BLaER1 (cell line): ENCODE results near the gene CEBPB.
"Not testable (repeated sequence)": the region's sequence is repeated elsewhere in the genome, so short reads cannot be mapped to it uniquely, and the experiment has no call there.

Experiments
- H3K27ac ChIP-seq: shearing (Covaris generic); formaldehyde crosslinking; 2 replicates; pipeline ENCODE4 v1.8.1; 2022
- H3K27me3 ChIP-seq: shearing (Covaris generic); formaldehyde crosslinking; 2 replicates; pipeline ENCODE4 v1.8.1; 2022
- H3K36me3 ChIP-seq: shearing (Covaris generic); formaldehyde crosslinking; 2 replicates; pipeline ENCODE4 v1.8.1; 2022
- H3K4me1 ChIP-seq: shearing (Covaris generic); formaldehyde crosslinking; 2 replicates; pipeline ENCODE4 v1.8.1; 2022
- H3K4me2 ChIP-seq: shearing (Covaris generic); formaldehyde crosslinking; 2 replicates; pipeline ENCODE4 v1.8.1; 2022
- H3K4me3 ChIP-seq: shearing (Covaris generic); formaldehyde crosslinking; 2 replicates; pipeline ENCODE4 v1.8.1; 2022
- H3K9ac ChIP-seq: shearing (Covaris generic); formaldehyde crosslinking; 2 replicates; pipeline ENCODE4 v1.8.1; 2022
- H3K9me3 ChIP-seq: shearing (Covaris generic); formaldehyde crosslinking; 2 replicates; pipeline ENCODE4 v1.8.1; 2022
- H4K20me1 ChIP-seq: shearing (Covaris generic); formaldehyde crosslinking; 2 replicates; pipeline ENCODE4 v1.8.1; 2022
- Cebpa-rat ChIP-seq: shearing (Covaris generic); IDR thresholded peaks from 2 replicates; pipeline ENCODE4 v1.8.1; 2022

Gene CEBPB

DNA sequence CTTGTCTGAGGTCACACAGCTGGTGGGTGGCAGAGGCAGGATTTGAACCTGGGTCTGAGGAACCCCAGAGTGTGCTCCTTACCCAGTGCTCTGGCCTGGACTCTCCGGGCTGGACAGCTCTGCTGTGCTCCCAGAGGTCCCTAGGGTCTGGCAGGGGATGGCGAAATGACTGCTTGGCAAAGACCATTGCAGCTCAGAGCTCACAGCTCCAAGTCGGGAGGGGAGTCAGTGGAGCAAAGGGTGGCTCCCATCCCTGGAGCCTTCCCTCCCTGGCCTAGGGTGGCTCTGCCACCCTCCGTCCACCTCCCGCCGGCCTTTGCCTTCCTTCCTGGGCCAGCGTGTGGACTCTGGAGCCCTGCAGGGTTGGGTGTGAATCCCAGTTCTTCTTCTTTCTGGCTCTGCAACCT lies 17.5 kb downstream of the CEBPB start:
- Histone ChIP-seq H3K4me3 (no peak overlapping the region), H3K9me3 (peaks cover 12% of the 10 kb centered on the region), H3K4me1 (peaks cover 16% of the 10 kb centered on the region), H3K36me3 (no peaks in the 10 kb centered on the region), H3K9ac (no peak overlapping the region), H4K20me1 (no peaks in the 10 kb centered on the region), H3K27me3 (no peaks in the 10 kb centered on the region), H3K27ac (no peak overlapping the region), H3K4me2 (no peak overlapping the region)
- TF ChIP-seq Cebpa-rat: no peak

DNA sequence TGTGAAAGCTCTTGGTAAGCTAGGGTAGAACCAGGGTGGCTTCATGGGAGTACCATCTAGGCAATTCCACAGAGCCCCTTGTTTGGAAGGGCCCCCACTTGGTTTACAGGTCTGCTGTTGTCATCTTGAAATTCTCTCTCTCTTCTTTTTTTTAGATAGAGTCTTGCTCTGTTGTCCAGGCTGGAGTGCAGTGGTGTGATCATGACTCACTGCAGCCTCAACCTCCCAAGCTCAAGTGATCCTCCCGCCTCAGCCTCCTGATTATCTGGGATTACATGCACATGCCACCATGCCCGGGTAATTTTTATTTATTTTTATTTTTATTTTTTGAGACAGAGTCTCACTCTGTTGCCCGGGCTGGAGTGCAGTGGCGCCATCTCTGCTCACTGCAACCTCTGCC lies 18.2 kb downstream of the CEBPB start:
- H3K9me3 ChIP-seq, H4K20me1 ChIP-seq, H3K27me3 ChIP-seq: not testable (repeated sequence)

DNA sequence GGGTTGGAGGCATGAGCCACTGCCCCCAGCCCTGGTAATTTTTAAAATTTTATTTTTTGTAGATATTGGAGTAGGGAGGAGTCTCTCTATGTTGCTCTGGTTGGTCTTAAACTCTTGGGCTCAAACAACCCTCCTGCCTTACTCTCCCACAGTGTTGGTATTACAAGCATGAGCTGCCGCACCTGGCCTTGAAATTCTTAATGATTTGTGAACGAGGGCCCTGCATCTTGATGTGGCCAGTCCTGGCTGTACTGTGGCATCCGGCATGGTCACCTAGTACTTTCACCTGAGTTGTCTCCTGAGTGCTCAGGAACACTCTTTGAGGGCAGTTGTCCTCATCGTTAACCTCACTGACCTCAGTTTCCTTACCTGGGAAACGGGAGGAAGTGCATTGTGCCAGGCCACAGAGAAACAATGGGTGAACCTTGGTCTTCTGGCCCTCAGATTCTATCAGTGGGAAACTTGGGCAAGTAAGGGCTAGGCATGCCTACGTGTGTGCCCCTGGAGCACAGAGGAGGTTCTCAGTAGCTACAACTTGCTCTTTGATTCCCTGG lies 19.5 kb downstream of the CEBPB start:
- Histone ChIP-seq H3K27me3 (no peaks in the 10 kb centered on the region), H3K9me3 (no peaks in the 10 kb centered on the region), H3K4me2 (no peak overlapping the region), H3K9ac (no peak overlapping the region), H3K4me3 (no peak overlapping the region), H4K20me1 (no peaks in the 10 kb centered on the region), H3K27ac (no peak overlapping the region), H3K36me3 (no peaks in the 10 kb centered on the region), H3K4me1 (peaks cover 27% of the 10 kb centered on the region)
- no peak for TF ChIP-seq Cebpa-rat

More for the DNA sequence above, 18.2 kb downstream of the CEBPB start:
- H3K36me3 ChIP-seq, H3K4me3 ChIP-seq, H3K9ac ChIP-seq, H3K27ac ChIP-seq, H3K4me2 ChIP-seq: not testable (repeated sequence)
- peaks cover 20% of the 10 kb centered on the region for H3K4me1 ChIP-seq

DNA sequence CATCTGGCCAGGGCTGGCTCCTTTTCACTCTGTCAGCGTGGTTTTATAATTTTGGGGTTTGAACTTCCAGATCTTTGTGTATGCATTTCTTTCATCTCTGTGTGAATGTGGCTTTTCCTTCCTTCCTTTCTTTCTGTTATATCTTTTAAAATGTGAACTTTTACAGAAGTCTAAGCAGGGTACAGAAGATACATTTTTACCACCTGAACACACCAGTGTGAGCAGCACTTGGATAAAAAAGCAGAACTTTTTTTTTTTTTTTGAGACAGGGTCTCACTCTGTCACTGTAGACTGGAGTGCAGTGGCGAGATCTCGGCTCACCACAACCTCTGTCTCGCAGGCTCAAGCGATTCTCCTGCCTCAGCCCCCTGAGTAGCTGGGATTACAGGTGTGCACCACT lies 20.5 kb downstream of the CEBPB start:
- Histone ChIP-seq H3K27ac (no peak overlapping the region), H3K4me3 (no peak overlapping the region), H3K27me3 (no peaks in the 10 kb centered on the region), H4K20me1 (no peaks in the 10 kb centered on the region), H3K4me2 (peak overlapping the region; percentile 44), H3K4me1 (peaks cover 34% of the 10 kb centered on the region), H3K9ac (no peak overlapping the region), H3K36me3 (no peaks in the 10 kb centered on the region), H3K9me3 (no peaks in the 10 kb centered on the region)
- TF ChIP-seq Cebpa-rat: no peak

DNA sequence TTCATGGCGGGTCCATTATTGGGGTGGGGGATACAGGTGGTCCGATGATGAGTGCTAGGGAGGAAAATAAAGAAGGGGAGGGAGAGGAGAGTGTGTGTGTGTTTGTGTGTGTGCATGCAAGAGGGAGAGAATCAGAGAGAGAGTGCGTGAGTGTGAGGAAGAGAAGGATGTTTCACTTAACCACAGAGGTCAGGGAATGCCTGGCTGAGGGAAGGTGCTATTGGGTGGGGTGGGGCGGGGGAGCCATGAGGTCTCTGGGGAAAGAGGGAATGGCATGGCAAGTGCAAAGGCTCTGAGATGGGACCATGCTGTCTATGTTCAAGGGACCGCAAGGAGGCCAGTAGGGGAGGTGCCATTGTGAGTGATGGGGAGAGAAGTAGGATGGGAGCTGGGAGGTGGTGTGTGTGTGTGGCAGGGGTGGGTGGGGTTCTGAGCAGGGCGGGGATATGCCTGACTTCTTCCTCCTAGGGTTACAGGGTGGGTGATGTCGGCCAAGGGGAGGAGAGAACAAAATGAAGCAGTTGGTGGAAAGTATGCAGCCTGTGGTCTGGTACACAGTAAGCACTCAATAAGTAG lies 23.0 kb downstream of the CEBPB start:
- Histone ChIP-seq H3K27ac (no peak overlapping the region), H3K4me3 (no peak overlapping the region), H3K27me3 (no peaks in the 10 kb centered on the region), H3K4me2 (peak overlapping the region; percentile 19; the same call in 1 of the 2 replicates), H3K9ac (no peak overlapping the region), H3K4me1 (peaks cover 45% of the 10 kb centered on the region), H3K9me3 (no peaks in the 10 kb centered on the region), H4K20me1 (no peaks in the 10 kb centered on the region), H3K36me3 (no peaks in the 10 kb centered on the region)
- no peak for TF ChIP-seq Cebpa-rat

DNA sequence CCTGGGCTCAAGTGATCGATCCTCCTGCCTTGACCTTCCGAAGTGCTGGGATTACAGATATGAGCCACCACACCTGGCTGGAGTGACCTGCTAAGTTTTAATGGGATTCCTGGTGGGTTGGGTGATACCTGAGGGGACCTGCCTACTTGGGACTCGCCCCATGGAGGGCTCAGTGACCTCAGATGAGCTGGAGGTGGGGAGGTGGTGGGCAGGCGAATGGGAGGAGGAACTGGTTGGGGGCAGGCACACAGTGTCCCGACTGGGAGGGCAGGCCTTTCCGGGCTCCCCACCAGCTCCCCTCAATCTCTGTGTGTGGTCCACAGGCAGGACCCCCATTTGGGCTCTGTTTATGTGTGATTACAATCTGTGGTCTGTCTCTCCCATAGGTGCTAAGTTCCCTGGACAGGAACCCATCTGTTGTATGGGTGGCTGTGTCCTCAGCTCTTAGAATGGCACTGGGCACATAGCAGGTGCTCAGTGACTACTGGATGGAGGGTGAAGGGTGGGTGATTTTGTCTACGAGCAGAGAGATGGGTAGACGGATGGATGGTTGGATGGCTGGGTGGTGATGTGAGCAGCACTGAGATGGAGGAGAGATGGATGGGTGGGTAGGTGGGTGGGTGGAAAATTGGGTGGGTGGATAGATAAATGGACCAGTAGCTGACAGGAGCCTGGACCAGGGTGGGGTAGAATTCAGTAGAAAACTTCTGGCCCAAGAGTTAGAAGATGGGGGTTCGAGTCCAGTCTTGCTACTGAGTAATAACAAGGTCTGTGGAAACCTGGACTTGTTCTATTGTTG lies 23.8 kb downstream of the CEBPB start:
- H3K36me3 ChIP-seq: no peaks in the 10 kb centered on the region
- no peak overlapping the region for H3K9ac ChIP-seq
- H3K27me3 ChIP-seq: no peaks in the 10 kb centered on the region
- peaks cover 52% of the 10 kb centered on the region for H3K4me1 ChIP-seq
- H3K9me3 ChIP-seq: no peaks in the 10 kb centered on the region; the same call in 1 of the 2 replicates
- H3K27ac ChIP-seq: no peak overlapping the region
- no peak overlapping the region for H3K4me3 ChIP-seq
- H3K4me2 ChIP-seq: no peak overlapping the region
- no peaks in the 10 kb centered on the region for H4K20me1 ChIP-seq
- TF ChIP-seq Cebpa-rat: no peak

DNA sequence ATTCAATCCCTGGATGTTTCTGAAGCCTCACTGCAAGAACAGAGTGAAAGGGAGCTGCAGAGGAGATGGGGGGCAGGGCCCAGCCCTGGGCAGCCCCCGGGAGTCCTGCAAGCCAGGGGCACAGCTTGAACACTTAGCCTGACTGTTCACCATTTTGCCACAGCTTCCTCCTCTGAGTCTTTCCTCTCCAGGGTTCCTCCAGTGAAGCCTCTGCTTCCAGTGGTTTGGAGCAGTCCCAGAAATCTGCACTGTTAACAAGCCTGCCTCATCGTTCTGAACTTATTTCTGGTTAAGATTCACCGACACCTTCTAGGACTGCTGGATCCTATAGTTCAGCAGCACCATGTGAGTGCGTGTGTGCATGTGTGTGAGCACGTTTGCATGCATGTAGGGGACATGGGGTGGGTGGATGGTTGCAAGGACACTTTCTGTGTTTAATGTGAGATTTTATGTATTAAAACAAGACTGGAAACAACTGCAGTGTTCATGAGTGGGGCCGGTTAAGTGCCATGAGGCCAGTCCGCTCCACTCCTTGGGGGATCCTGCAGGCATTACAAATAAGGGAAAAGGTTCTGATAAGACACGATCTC lies 24.6 kb downstream of the CEBPB start:
- Histone ChIP-seq H3K9ac (no peak overlapping the region), H3K27ac (no peak overlapping the region), H3K36me3 (no peaks in the 10 kb centered on the region), H3K4me3 (no peak overlapping the region), H3K9me3 (peaks cover 4% of the 10 kb centered on the region; the same call in 1 of the 2 replicates), H3K4me2 (0 out of 2 replicates have a peak overlapping the region, but pooled peaks have one; percentile 26), H3K27me3 (no peaks in the 10 kb centered on the region), H4K20me1 (no peaks in the 10 kb centered on the region), H3K4me1 (peaks cover 52% of the 10 kb centered on the region)
- no peak for TF ChIP-seq Cebpa-rat

DNA sequence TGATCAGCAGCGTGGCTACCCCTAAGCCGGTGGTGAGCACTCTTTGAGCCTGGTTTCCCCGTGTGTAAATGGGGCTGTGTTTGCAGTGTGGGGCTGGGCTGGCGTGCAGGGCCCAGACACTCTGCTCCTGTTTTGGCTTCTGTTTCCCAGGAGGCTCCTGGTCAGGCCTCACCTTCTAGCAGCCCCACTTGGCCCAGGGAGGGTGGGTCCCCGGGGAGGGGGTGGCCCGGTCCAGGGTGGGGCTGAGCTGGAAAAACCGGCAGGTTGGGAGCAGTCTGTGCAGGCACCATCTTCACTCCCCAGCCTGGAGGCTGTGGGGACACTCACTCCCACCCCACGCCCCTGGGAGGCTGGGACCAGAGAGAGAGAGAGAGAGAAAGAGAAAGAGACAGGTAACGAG lies 25.3 kb downstream of the CEBPB start:
- H3K4me1 ChIP-seq: peaks cover 47% of the 10 kb centered on the region
- H3K9ac ChIP-seq: no peak overlapping the region
- H3K27me3 ChIP-seq: no peaks in the 10 kb centered on the region
- peaks cover 4% of the 10 kb centered on the region; the same call in 1 of the 2 replicates for H3K9me3 ChIP-seq
- peak overlapping the region; percentile 70; the same call in 1 of the 2 replicates for H3K4me2 ChIP-seq
- H4K20me1 ChIP-seq: no peaks in the 10 kb centered on the region
- no peak overlapping the region for H3K4me3 ChIP-seq
- TF ChIP-seq Cebpa-rat: no peak
- no peaks in the 10 kb centered on the region for H3K36me3 ChIP-seq
- no peak overlapping the region for H3K27ac ChIP-seq

DNA sequence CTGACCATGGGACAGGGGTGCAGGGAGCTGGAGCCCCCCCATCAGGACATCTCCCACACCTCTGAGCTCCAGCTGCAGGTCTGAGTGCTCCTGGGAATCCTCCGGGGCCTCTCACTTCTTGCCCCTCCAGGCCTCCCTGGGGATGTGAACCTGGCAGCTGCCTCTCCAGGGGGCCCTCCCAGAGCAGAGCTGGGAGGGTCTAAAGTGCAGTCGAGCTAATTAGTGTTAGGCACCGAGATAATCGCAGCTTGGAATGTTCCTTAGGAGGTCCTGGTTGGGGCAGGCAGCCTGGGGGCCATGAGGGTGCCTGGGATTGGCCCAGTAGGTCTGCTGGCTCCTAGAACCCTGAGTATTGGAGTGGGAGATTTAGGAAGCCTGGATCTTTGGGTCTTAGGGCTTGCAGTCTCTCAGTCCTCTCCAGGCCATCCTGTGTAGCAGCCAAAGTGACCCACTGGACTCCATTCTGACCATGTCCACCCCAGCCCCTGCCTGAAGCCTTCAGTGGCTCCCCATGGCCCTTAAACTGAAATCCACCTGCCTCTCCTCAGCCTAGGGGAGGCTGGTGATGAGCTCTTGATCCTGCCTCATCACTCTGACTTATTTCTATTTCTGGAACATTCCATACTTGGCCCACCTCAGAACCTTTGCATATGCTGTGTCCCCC lies 26.0 kb downstream of the CEBPB start:
- Histone ChIP-seq H3K36me3 (no peaks in the 10 kb centered on the region), H3K4me1 (peaks cover 40% of the 10 kb centered on the region), H3K27me3 (no peaks in the 10 kb centered on the region), H4K20me1 (no peaks in the 10 kb centered on the region), H3K4me3 (no peak overlapping the region), H3K9me3 (peaks cover 4% of the 10 kb centered on the region; the same call in 1 of the 2 replicates), H3K4me2 (peak overlapping the region; percentile 70), H3K9ac (no peak overlapping the region), H3K27ac (no peak overlapping the region)
- TF ChIP-seq Cebpa-rat: no peak
